VCaP (cell line): ENCODE results near the gene USP2.

Experiments used
- H3K27ac ChIP-seq: fragments of 450-650 bp; 2 replicates; pipeline ENCODE4 v1.5.1; 2017
- TF ChIP-seq, protein P1 (sequence below): fragments of 450-650 bp; conservative IDR thresholded peaks from 2 replicates; pipeline ENCODE4 v1.5.1; 2017; ENCODE audit warnings: mild to moderate bottlenecking, moderate library complexity

The USP2 gene

DNA sequence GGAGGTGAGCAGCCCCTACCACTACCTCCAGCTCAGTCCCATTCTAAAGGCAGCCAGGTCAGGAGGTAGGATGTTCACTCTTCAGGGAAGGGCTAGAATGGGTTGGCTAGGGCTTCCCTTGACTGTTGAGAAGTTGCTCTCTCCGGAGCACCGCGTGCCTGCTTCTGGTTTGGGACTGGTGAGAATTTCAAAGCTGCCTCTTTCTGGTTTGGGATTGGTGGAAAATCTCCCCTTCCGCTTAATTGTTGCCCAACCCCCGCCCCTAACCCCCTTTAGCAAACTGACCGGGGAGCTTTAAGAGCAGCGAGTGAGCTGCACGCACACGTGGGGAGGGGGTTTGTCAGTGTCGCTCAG is 686 bp downstream of the USP2 start:
- peak overlapping the region; percentile 47; the same call in 1 of the 2 replicates for H3K27ac ChIP-seq
- TF ChIP-seq, protein P1, sequence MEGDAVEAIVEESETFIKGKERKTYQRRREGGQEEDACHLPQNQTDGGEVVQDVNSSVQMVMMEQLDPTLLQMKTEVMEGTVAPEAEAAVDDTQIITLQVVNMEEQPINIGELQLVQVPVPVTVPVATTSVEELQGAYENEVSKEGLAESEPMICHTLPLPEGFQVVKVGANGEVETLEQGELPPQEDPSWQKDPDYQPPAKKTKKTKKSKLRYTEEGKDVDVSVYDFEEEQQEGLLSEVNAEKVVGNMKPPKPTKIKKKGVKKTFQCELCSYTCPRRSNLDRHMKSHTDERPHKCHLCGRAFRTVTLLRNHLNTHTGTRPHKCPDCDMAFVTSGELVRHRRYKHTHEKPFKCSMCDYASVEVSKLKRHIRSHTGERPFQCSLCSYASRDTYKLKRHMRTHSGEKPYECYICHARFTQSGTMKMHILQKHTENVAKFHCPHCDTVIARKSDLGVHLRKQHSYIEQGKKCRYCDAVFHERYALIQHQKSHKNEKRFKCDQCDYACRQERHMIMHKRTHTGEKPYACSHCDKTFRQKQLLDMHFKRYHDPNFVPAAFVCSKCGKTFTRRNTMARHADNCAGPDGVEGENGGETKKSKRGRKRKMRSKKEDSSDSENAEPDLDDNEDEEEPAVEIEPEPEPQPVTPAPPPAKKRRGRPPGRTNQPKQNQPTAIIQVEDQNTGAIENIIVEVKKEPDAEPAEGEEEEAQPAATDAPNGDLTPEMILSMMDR: no peak

DNA sequence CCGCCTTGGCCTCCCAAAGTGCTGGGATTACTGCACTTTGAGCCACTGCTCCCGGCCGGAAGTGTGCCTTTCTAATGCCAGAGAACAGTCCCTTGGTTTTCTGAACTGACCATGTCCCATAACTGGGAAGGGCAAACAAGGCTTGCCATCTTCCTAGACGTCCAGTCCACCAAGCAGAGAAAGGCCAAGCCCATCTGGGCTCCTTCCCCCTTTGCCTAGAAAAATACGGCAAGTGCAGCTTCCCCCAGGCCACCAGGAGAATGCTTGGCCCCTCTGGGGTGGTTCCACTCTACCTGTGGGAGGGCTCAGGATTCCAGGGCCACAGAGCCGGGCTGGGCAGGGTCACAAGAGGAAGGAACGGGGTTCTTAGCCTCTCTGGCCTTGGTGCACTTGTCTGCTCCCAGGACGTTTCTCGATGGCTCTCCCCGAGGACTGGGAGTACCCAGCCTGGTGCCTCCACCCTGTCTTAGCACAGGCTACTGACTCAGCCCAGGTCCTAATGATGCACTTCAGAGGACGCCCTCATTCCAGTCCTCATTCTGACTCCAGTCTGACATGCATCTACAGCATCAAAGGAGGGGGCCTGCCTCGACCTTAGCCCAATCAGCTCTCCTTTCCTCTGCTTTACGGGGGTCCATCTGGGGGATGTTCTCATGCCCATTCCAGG is 1.2 kb downstream of the USP2 start:
- TF ChIP-seq, protein P1: no peak
- H3K27ac ChIP-seq: no peak overlapping the region

DNA sequence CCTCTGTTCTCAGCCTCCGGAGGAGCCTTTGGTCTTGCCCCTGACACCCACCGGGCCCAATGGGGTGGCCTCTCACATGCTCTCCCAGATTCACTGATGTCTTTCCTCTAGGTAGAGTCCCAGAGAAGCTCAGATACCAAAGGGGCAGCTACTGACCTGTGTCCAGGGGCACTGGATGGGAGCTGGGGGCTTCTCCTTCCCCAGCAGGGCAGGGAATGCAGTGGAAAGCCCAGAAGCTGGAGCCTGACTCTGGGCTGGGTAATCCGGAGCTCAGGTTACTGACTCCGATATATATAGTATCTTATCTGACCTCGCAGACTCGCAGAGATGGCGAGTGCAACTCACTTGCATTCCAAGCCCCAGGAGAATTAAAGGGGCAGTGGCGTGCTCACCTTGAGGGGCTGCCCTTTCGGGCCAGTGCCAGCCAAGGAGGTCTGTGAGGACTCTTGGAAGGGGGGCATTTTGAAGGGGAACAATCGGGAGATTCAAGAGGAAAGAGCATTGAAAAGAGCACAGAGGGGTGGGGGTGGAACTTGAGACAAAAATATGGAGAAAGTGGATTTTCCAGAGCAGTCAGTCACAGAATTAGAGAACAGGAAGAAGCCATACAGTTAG is 2.5 kb downstream of the USP2 start:
- H3K27ac ChIP-seq: no peak overlapping the region
- TF ChIP-seq, protein P1: no peak

DNA sequence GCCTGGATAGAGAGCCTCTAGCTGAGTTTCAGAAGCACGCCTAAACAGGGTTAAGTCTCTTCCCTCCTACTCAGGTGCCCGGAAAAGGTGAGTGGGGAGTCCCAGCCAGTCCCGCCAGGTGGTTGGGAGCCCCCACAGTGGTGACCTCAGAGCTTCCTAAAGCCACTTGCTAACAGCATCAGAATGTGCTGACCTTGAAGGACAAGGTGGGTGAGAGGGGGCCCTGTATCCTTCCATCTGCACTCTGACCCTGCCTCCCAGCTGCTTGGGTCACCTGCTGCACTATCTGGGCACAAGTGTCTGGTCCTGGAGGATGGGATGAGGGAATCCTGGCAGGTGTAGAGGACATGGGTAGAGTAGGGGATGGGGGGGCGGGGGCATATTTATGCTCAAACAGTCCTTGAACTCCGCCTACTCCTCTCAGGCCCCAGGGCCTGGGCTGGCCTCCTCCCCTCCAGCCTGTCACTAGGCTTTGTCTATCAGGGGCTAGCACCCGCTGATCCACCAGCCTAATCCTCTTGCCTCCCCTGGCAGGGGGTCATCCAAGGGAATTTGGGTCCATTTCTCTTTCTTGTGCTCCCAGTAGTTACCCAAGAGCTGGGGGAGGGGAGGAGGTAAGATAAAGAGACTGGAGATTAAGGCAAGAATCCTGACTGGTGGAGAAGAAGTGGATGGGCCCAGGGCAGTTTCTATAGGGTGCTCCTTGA is 3.4 kb downstream of the USP2 start:
- TF ChIP-seq, protein P1: no peak
- no peak overlapping the region for H3K27ac ChIP-seq

DNA sequence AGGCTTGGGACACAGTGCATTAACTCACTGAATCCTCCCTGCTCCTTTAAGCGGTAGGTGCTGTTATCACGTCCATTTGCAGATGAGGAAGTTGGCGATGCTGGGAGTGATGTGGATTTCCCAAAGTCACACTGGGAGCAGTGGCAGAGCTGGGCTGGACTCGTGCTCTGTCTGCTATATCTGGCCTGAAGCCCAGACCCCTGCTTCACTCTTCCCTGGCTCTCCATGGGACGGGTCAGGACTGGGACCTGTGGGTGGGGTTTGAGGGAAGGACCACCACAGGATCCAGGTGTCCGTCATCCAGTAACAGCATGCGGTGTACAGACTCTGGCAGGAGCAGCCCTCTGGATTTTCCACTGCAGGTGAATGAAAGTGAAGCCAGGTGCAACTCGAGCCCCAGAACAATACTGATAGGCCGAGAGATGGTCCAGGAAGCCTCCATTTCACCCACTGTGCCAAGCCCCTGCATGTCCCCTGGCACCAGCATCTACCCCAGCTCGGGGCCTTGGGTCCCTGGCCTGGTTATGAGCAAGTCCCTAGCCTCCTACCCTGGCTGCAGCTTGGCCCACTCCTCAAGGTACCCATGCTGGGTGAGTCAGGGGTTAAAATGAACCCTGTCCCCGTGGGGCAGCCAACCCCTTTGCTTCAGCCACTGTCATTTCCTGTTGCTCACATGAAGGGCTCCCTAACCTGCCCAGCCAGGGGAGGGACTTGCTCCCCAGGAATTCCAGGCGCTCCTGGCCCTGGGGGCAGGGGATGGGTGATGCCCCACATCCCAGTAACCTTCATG is 4.2 kb downstream of the USP2 start:
- TF ChIP-seq, protein P1: no peak
- H3K27ac ChIP-seq: no peak overlapping the region

DNA sequence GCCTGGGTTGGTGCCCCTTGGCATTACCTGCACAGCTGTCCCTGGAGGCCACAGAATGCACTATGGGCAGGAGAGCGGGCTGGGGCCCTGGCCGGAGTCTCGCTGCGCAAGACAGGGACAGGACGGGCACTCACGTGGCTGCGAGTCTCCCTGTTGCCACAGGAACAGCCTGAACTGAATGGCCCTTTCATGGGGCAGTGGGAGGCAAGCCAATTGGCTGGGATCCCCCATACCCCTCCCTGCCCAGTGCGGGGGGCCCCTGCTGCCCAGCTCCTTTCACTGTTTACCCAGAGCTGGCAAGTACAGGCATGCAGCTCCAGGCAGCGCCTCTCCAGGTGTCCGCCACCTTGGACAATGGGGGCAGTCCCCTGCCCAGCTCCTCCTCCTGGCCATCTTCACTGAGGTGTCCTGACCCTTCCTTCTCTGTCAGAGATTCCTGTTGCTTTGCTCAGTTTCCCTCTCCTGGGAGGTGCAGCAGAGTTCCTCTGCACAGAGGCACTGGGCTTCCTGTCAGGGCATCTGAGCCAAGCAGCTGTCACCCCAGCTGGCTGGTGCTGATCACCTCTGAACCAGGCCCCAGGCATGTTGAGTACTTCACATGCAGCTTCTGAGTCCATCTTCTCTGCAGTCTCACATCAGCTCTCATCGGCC is 5.2 kb downstream of the USP2 start:
- TF ChIP-seq, protein P1: no peak
- no peak overlapping the region for H3K27ac ChIP-seq
